CD4-positive, alpha-beta T cell treated with Interleukin-17A for 1 hour (primary cell): Measurements from ENCODE around the gene GAS2L1.
A peak's percentile ranks its signal among the peaks of the same experiment; 100 is the strongest.

Source experiments
- DNase-seq: peaks from one replicate; pipeline ENCODE4 v3.0.0-alpha.2; 2020

Gene GAS2L1

GRCh38 chr22:29306175-29306834 is at the start of gene GAS2L1:
Gene GAS2L1 (plus strand): TSS chr22:29306650. CDS start chr22:29308106, 1,456 bp downstream.
- peak; percentile 39 for DNase-seq

- no peak for DNase-seq
Measured at GRCh38 chr22:29257751-29258181, 48.7 kb upstream of the GAS2L1 start.

DNA sequence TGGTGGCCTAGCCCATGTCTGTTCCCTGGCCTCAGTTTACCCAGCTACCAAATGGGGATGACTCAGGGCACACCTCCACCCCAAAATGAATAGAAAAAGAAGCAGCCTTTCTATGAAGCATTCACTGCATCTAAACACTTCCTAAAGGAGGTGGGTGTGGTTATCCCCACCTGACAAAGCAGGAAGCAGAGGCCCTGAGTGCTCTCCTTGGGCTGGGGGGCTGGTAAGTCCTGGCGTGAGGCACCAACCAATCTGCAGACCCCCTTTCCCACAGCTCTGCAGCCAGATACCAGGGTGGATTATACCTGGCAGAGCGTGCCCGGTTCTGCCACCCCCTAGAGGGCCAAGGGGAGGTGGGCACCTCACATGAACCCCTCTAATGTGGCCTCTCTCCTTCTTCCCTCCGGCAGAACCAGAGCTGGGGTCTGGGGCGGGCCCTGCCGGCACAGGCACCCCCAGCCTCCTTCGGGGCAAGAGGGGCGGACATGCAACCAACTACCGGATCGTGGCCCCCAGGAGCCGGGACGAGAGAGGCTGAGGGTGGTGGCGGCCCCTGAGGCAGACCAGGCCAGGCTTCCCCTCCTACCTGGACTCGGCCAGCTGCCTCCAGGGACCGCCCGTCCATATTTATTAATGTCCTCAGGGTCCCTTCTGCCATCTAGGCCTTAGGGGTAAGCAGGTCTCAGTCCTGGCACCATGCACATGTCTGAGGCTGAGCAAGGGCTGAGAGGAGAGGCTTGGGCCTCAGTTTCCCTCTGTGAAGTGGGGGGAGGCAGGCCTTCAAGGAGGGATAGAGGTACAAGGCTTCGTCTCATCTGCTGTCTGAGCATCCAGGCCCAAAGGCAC is 47.8 kb upstream of the GAS2L1 start:
- no peak for DNase-seq

DNA sequence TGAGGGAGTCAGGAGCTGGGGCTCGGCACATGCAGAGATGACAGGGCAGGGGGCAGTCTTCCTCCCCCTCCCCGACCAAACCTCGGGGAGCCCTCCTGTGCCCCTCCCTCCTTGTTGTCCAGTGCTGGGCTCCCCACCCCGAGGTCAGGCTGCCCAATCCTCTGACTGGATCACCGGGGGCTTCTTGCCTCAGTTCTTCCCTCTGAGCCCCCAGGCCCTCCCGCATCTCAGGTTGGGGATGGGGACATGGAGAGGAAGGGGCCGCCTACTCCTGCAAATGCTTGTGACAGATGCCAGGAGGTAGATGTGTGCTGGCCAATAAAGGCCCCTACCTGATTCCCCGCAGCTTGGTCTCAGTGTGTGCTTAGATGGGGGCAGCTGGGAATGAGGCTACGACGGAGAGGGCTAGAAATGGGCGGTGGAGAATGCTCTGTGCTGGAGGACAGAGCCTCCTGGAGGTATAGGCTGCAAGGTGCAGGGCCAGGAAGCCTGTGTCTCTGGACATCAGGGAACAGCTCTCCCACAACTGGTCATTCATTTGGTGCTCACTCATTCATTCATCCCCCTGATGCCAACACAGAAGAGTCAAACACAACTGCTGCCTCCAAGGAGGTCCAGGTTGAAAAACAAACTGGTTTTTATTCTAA is 47.1 kb upstream of the GAS2L1 start:
- no peak for DNase-seq

- no peak for DNase-seq
Measured at GRCh38 chr22:29260031-29260560, 46.4 kb upstream of the GAS2L1 start.

- no peak for DNase-seq
Measured at GRCh38 chr22:29260601-29261315, 45.7 kb upstream of the GAS2L1 start.

DNA sequence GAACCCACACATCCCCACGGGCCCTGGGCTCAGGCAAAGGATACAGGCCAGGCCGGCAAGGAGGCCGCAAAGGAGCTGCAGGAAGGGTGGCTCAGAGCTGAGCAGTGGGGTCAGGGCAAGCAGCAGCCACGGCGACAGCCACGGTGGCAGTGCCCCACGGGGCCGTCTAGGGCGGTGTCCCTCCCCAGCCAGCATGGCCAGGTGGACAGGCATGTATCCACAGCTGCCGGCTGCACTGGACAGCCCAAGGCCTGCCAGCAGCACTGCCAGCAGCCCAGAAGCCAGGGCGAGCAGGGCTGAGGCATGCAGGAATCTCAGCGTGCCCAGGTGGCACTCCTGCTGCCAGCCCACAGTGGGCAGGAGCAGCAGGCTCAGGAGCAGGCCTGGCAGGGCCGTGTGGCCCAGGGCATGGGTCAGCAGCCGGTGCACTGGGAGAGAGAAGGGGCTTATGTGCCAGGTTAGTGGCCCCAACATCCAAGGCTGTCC is 42.6 kb upstream of the GAS2L1 start:
- no peak for DNase-seq

DNA sequence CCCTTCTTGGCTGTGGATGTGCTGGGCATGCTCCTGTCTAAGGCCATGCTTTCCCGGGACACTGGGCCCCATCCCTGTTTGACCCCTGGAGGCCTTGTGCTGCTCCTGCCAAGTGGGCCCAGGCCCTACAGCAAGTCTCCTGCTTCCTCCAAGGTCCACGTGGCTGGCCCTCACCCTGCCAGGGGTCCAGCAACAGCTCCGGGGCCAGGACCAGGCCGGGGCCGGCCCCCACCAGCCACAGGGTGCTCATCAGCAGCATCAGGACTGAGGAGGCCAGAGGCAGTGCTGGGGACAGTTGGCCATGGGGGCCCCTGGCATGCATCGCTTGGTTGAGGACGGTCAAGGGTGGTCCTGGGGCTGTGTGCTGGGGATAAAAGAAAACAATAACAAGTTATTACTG is 41.1 kb upstream of the GAS2L1 start:
- DNase-seq = no peak

- no peak for DNase-seq
Measured at GRCh38 chr22:29265929-29266328, 40.5 kb upstream of the GAS2L1 start.

- DNase-seq = no peak
Measured at GRCh38 chr22:29266564-29267461, 39.6 kb upstream of the GAS2L1 start.

DNA sequence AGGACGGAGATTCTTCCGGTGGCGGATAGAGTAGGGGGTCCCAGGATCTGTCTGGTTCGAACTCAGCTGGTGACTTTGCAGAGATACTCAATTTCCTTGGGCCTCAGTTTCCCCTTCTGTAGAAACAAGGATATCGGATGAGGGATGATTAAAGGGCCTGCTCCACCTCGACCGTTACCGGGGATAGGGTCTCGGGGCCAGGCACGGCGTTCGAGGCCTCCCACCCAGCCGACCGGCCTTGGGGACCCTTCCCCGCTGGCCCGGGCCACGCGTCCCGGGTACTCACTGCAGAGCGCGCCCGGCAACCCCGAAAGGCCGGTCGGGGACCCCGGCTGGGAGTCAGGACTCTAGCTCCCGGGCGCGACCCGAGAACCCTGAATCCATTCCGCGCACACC is 39.0 kb upstream of the GAS2L1 start:
- no peak for DNase-seq

GRCh38 chr22:29267858-29268510 is 38.5 kb upstream of the GAS2L1 start, which contains the start of the genes EWSR1 and RHBDD3:
Gene EWSR1 (plus strand): TSS chr22:29268268. CDS start chr22:29268337, 69 bp downstream.
Gene RHBDD3 (minus strand): TSS chr22:29267981. CDS start chr22:29265626, 2,355 bp downstream.
- peak; percentile 97 for DNase-seq

DNA sequence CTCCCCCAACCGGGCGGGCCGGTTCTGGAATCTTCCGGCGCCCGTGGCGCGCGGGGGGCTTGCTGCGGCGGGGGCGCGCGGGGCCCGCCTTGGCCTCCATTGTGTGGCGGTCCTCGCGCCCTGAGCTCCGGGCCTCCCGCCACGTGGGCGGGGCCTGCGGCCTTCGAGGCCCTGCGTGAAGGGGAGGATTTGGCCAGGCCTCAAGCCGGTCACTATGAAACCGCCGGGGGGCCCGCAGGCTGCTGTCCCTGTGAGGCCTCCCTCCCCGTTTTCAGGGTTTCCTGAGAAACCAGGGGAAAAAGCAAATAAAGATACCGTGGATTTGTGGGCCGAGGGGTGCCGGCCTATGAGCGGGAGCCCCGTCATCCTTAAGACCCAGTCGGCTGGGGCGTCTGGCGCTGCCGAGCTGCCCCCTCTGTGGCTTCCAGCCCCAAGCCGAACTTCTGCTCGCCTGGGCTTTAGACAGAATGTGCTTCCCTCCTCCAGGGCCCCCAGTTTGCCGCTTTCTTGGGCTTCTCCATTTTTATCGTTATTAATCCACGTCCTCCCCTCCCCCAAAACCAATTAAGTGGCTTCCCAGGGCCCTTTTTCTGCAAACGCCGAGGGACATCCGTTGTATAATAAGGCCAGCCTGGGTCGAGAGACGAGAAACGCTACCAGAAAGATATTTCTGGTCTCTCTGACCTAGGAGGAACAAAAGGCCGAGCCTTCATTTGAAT is 37.8 kb upstream of the GAS2L1 start:
- DNase-seq = peak; percentile 54

DNA sequence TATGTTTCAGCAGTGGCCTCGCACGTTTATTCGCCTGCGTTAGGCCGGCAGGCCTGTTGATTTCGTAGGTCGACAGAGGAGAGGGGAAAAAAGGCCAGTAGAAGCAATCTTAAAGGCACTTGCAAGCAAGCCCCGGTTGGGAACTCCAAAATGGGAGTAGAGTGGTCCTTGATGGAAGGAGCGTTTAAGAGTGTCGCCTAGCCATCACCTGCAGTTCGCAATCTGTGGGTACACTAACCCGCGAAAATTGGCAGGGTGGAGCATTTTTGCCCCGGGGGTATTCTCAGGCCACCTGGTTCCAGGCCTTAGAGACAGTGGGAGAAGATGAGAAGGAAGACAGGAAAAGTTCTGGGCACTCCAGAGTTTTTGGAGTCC is 37.2 kb upstream of the GAS2L1 start:
- DNase-seq = peak; percentile 6

DNA sequence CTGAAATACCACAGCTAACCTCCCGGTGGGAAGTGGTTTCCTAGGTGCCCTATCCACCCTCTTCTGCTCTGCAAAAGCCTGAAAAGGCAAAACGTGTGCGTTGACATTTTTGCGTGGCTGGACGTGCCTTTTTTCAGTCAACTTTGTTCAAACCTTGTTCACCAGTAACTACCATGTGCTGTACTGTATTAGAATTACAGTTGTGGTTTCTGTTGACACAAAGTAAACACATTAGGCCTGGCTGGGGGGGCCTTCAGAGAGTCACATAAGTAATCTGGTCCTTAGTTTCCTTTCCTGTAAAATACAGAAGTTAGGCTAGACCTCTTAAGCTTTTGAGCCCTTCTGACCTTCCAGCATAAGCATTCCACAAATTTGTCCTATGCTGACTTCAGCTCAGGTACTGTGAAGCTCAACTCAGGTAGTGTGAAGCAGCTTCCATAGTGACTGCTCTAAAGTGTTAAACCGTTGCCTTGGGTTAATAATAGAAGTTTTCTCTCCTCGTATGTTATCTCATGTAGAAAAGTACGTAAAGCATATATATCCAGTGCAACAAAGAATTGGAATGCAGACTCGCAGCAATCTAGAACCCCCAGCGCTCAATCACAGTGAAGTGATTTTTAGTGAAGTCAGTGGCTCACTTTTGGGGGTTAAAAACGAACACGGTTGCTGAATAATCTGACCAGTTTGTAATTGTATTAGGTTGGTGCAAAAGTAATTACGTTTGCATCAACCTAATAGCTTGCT is 36.5 kb upstream of the GAS2L1 start:
- peak; percentile 13 for DNase-seq

DNA sequence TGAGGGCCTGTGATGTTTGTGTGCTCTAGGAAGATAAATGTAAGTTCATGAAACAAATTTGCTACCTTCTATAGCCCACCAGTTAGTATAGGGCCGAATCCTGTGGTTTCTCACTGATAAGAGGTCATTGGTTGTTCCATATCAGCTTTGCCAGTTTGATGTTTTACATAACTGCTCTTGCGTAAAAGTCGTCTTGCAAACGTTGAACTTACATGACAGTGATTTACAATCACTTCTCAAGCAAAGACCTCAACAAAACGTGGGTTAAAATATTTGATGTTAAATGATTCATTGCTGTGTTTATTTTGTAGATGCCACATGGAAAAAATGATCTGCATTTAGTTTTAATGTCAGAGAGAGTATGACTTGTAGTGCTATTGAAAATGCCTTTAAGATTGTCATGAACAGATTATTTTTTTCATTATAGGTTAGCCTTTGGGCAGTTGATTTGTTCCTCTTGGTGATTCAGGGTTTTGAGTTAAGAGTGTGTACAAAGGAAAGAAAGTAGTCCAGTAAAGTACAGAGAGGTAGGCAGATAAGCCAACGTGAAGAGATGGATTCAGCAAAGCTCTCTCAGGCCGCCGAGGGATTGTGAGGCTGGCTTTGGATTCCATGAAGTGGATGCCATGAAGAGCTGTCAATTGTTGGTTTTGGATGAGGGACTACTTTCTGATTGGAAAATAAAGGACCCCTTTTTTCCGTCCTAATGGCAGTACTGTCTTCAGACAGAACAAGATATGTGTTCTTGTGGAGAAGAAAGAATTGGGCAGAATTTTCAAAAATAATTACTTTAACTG is 35.8 kb upstream of the GAS2L1 start:
- DNase-seq = peak; percentile 15

DNA sequence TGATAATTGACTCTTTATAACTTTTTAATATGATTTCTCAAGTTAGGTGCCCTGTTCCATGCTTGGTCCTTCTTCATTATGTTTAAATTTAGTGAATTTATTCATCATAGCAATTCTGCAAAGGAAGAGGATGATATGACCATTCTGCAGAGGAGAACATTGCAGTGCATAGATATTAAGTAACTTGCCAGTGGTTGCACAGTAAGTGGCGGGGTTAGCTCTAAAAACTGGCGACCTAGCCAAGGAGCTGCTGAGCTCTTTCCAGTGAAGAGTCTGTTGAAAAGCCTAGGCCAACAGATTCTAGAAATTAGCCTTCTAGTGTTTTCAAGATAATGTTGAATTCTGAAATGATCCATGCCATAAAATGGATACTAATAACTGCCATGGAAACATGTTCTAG is 33.8 kb upstream of the GAS2L1 start:
- DNase-seq = no peak

- no peak for DNase-seq
Measured at GRCh38 chr22:29275167-29275566, 31.3 kb upstream of the GAS2L1 start.
